Stomach (tissue), 4 donors: ENCODE results near the gene GET4.
"Not testable (repeated sequence)": the region's sequence is repeated elsewhere in the genome, so short reads cannot be mapped to it uniquely, and the experiment has no call there.

Experiments used
- EP300 ChIP-seq: sonication (generic); formaldehyde crosslinking; IDR thresholded peaks from one replicate; pipeline ENCODE4 v1.6.1; 2017; ENCODE audit warnings: antibody characterized with exemption
- POLR2A ChIP-seq, 4 donors: fragments of 450-650 bp; IDR thresholded peaks; one replicate each; pipeline ENCODE4 v1.6.1; 2016; ENCODE audit warnings: antibody characterized with exemption in 4 of 4, control low read depth in 2 of 4, mild to moderate bottlenecking in 1 of 4, moderate library complexity in 1 of 4
- TF ChIP-seq, protein P1 (sequence below), 7 experiments: fragments of 450-650 bp in 4 of 7; fragments of 200-600 bp in 3 of 7; sonication (generic) in 3 of 7; IDR thresholded peaks; one replicate each; pipeline ENCODE4 v1.5.1; 2016 to 2019; ENCODE audit warnings: antibody characterized with exemption in 7 of 7, control low read depth in 2 of 7, mild to moderate bottlenecking in 1 of 7

DNA sequence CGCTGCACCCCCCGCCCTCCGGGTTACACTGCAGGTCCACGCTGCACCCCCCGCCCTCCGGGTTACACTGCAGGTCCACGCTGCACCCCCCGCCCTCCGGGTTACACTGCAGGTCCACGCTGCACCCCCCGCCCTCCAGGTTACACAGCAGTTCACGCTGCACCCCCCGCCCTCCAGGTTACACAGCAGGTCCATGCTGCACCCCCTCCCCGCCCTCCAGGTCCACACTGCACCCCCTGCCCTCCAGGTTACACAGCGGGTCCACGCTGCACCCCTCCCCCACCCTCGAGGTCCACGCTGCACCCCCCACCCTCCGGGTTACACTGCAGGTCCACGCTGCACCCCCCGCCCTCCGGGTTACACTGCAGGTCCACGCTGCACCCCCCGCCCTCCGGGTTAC, 47.7 kb downstream of the GET4 start:
- TF ChIP-seq, protein P1, sequence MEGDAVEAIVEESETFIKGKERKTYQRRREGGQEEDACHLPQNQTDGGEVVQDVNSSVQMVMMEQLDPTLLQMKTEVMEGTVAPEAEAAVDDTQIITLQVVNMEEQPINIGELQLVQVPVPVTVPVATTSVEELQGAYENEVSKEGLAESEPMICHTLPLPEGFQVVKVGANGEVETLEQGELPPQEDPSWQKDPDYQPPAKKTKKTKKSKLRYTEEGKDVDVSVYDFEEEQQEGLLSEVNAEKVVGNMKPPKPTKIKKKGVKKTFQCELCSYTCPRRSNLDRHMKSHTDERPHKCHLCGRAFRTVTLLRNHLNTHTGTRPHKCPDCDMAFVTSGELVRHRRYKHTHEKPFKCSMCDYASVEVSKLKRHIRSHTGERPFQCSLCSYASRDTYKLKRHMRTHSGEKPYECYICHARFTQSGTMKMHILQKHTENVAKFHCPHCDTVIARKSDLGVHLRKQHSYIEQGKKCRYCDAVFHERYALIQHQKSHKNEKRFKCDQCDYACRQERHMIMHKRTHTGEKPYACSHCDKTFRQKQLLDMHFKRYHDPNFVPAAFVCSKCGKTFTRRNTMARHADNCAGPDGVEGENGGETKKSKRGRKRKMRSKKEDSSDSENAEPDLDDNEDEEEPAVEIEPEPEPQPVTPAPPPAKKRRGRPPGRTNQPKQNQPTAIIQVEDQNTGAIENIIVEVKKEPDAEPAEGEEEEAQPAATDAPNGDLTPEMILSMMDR (IDR thresholded peaks at IDR 0.05), result not testable (repeated sequence)
- TF ChIP-seq POLR2A (IDR thresholded peaks at IDR 0.05); EP300: not testable (repeated sequence)
